Tibial nerve (tissue), 3 donors: ENCODE data around the gene ASB10.

Source experiments
- EP300 ChIP-seq, 2 donors: sonication (generic); formaldehyde crosslinking; IDR thresholded peaks; one replicate each; pipeline ENCODE4 v1.6.1; 2017; ENCODE audit warnings: antibody characterized with exemption in 2 of 2, mild to moderate bottlenecking in 1 of 2
- POLR2A ChIP-seq, 2 donors: fragments of 450-650 bp; IDR thresholded peaks; one replicate each; pipeline ENCODE4 v1.6.1; 2017; ENCODE audit warnings: antibody characterized with exemption in 2 of 2, mild to moderate bottlenecking in 2 of 2, moderate library complexity in 2 of 2

GRCh38 chr7:151201751-151202150 lies 14.7 kb upstream of the ASB10 start:
- TF ChIP-seq EP300 (IDR thresholded peaks at IDR 0.05) (no peak), POLR2A (IDR thresholded peaks at IDR 0.05) (no peak)
